SHP77 treated with DMSO at 0.1 percent for 48 hours (cell line): ENCODE measurements around the gene SSR1.
"Not testable (repeated sequence)": the region's sequence is repeated elsewhere in the genome, so short reads cannot be mapped to it uniquely, and the experiment has no call there.

Experiments used
- DNase-seq: peaks from one replicate; lab custom pipeline; 2025; lab: John Stamatoyannopoulos, UW

Gene SSR1

DNA sequence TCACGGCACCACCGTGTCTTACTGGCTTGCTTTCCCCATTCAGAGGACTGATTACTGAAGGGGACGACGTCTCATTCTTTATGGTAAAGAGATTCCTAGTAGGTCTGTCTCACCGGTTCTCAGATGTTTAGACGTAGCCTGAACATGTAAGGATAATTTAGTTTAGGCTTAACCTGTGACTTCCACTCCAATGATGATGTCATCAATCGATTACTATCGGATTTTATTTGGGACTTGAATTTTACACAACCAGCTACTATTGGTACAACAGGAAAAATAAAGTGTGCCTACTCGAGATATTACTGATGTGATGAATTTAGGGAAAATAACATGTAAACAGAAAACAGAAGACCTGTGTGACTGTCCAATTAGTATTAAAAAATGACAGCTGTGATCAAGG, 4.5 kb upstream of the SSR1 start:
- no peak for DNase-seq

DNA sequence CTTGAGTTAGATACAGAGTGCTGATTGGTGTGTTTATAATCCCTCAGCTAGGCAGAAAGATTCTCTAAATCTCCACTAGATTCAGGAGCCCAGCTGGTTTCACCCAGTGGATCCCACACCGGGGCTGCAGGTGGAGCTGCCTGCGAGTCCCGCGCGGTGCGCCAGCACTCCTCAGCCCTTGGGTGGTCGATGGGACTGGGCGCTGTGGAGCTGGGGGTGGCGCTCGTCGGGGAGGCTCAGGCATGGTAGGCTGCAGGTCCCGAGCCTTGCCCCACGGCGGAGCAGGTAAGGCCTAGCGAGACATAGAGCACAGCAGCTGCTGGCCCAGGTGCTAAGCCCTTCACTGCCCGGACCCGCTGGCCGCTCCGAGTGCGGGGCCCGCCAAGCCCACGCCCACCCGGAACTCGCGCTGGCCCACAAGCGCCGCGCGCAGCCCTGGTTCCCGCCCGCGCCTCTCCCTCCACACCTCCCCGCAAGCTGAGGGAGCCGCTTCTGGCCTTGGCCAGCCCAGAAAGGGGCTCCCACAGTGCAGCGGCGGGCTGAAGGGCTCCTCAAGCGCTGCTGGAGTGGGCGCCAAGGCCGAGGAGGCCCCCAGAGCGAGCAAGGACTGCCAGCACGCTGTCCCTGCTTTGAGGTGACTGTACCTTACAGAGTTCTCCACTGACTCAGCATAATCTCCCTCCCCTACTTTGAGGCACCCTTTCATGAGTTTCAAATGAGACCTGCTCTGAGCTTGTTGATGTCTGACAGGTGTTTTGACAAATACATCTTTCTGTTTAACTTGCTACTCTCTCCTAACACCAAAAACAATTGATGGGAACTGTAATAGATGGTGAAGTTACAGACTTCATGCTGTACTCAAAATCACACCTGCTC, 3.9 kb upstream of the SSR1 start:
- no peak for DNase-seq

DNA sequence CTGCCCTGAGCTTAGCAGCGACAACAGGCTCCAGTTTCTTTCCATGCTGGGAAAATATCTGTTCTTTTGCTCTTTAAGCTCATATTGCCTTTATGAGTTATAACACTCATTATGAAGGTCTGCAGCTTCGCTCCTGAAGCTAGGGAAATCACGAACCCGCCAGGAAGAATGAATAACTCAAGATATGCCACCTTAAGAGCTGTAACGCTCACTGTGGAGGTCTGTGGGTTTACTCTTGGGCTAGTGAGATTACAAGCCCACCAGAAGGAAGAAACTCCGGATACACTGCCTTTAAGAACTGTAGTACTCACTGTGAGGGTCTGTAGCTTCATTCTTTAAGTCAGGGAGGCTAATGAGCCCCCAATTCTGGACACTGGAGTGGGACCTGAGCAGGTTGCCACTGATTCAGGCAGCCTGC, 3.0 kb upstream of the SSR1 start:
- DNase-seq = no peak

DNA sequence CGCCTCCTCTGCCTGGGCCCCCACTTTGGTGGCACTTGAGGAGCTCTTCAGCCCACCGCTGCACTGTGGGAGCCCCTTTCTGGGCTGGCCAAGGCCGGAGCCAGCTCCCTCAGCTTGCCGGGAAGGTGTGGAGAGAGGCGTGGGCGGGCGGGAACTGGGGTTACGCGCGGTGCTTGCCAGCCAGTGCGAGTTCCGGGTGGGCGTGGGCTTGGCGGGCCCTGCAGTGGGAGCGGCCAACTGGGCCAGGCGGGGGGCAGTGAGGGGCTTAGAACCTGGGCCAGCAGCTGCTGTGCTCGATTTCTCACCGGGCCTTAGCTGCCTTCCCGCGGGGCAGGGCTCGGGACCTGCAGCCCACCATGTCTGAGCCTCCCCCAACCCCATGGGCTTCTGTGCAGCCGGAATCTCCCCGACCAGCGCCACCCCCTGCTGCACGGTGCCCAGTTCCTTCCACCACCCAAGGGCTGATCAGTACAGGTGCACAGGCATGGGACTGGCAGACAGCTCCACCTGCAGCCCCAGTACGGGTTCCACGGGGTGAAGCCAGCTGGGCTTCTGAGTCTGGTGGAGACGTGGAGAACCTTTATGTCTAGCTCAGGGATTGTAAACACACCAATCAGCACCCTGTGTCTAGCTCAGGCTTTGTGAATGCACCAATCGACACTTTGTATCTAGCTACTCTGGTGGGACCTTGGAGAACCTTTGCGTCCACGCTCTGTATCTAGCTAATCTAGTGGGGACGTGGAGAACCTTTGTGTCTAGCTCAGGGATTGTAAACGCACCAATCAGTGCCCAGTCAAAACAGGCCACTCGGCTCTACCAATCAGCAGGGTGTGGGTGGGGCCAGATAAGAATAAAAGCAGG, 2.3 kb upstream of the SSR1 start:
- DNase-seq = not testable (repeated sequence)

DNA sequence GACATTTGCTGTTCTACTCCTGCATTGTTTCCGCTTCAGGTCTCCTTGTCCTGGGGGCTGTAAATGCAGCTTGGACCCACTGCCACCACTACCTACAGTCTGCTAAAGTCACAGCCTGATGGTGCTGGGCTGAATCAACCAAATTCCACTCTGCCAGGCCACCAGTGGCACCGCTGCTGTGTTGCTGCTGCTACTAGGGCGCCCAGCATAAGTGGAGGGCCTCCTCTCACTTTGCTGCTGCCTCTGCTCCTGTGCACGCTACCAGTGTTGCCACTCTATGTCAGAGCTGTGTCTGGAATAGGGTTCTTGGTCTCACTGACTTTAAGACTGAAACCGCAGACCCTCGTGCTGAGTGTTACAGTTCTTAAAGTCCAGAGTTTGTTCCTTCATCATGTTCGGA, 1.4 kb upstream of the SSR1 start:
- no peak for DNase-seq

DNA sequence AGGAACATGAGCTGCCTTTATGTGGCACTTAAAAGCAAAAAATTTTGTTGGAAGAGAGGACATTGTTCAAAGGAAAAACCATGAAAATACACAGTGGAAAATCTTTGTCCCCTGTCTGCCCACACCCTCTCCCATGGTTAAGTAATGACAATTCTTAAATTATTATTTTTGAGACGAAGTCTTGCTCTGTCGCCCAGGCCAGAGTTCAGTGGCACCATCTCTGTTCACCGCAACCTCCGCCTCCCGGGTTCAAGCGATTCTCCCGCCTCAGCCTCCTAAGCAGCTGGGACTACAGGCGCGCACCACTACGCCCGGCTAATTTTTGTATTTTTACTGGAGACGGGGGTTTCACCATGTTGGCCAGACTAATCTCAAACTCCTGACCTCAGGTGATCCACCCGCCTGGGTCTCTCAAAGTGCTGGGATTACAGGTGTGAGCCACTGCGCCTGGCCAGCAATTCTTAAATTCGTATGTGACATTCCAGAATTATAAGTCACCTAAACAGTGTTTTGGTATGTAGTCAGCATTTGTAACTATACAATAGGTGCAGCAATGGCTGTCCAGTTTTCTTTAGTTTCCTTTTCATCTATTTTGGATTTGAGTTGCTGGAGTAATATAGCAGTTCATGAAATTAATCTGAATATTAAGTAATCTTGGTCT, 636 bp upstream of the SSR1 start:
- no peak for DNase-seq

DNA sequence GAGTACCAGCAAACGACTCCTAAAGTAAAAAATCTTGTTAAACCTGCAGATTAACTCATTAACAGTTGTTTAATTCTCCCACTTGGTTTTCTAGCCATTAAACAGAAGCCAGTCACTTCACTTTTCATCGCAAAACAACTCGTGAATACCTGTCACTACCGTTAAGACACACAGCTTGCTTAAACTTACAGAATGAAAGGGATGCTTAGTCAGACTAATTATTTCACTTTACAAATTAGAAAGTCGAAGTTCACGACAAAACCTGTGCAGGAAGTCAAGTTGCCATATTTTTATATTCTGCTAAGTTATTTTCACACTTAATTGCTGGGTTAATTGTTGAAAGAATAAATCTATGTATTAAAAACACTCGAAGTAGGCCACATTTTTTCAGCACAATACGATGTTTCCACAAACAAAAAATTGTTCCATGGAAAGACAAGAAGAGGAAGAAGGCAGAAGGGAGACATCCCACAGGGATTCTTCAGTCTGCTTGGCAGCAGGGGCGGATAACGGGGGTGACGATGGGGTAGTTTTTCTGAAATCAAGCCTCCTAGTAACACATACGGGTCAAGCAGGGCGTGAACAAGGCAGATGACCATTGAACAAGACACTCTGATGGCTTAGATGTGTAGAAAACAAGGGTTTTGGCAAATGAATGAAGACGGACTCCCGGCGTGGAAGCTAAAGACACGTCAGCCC, 933 bp downstream of the SSR1 start:
- no peak for DNase-seq

DNA sequence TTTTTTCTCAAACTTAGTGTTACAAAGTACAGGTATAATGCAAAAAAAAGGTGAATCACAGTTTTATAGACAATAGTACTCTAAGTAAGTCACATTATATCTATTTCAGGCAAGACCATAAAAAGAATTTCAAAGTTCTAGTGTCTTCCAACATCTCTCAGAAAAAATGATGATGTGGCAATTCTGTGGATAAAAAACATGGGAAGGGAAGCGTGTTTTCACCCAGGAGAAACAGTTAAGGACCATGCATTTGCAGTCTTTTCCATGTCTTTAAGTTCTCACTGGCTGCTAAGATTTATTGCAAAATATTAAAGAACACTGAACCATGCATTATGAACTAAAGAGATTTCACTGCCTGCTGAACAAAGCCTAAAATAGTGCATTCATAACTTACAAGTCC, 1.8 kb downstream of the SSR1 start:
- DNase-seq = no peak

DNA sequence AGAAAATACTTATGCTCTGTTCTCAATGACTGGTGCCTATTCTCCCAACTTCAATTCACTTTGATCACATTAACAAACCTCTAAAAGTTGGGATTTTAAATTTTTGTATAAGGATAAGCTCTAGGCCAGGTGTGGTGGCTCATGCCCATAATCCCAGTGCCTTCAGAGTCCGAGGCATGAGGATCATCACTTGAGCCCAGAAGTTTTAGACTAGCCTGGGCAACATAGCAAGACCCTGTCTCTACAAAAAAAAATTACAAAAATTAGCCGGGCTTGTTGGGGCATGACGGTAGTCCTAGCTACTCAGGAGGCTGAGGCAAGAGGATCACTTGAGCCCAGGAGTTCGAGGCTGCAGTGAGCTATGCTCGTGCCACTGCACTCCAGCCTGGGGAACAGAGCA, 3.9 kb downstream of the SSR1 start:
- no peak for DNase-seq

DNA sequence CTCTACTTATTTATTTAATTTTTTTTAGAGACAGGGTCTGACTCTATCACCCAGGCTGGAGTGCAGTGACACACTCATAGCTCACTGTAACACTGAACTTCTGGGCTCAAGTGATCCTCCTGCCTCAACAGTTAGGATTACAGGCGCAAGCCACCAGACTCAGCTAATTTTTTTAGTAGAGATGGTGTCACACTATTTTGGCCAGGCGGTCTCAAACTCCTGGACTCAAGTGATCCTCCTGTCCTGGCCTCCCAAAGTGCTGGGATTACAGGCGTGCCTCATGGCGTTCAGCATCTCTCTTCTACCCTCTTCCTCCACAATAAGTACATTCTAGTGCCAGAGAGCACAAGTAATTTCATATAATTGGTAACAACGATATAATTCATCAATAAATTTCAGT, 5.5 kb downstream of the SSR1 start:
- no peak for DNase-seq

DNA sequence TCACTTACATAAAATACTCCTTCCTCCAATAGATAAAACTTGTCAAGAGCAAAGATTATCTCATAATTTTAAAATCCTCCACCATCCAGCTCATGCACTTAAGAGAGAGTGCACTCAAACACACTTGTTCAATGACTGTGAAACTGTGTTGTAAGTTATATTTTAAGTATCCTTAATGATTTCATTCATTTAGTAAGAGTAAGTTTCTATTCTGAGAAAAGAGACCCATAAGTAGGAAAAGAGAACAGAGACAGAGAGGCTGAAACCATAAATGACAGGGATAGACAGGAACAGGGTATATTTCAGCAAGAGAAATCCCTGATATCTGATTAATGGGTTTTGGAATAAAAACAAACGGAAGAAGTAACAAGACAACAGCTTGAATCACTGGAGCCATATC, 8.2 kb downstream of the SSR1 start:
- DNase-seq = no peak

DNA sequence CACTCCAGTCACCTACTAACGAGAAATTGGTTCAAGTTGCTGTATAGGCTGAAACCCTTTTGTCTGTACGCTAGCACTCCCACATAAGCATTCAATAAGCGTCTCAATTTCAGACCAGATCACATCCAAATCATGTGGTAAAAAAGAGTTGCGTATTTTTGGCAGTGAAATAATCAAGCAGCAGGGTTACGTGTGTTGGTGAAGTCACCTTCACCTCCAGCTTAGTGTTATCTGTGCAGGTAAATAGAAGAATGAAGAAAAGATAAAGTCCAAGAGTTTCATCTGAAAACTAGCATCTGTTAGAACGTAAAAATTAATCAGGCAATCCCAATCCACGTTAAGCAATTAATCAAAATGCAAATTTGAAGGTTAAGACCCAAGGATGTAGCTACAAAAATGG, 11.3 kb downstream of the SSR1 start:
- DNase-seq = no peak

DNA sequence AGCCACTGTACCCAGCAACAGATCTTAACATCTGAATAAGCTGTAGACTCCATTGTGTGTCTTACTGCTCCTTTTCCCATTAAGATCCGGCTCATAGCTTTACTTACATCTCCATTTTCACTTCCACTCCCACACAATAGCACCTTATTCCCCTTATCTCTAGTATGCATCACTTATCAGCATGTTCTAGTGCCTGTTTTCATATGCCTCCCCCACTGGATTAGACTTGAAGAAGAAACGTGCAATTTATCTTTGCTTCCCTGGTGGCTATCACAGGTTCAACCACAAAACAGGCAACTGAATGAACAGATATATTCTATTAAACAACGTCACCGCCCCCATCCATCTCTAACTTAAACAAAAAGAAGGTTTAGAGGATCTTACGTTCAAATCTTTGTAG, 12.1 kb downstream of the SSR1 start:
- no peak for DNase-seq

DNA sequence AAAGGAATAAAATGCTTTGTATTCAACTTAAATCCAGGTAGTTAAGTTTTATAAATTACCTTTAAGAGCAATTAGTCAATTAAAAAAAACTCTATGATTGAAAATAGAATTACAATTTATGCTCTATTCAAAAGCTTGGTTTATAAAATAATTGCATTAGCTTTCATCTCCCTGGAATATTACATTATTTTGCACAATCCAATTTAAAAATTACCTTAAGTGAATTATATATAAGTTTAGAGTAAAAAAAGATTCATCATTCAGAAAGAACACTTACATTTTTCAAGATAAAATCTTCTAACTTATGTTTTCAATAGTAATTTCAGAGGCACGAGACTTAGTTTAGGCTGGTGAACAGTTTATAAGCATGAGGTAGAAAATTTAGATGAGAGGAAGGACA, 14.9 kb downstream of the SSR1 start:
- DNase-seq = no peak

DNA sequence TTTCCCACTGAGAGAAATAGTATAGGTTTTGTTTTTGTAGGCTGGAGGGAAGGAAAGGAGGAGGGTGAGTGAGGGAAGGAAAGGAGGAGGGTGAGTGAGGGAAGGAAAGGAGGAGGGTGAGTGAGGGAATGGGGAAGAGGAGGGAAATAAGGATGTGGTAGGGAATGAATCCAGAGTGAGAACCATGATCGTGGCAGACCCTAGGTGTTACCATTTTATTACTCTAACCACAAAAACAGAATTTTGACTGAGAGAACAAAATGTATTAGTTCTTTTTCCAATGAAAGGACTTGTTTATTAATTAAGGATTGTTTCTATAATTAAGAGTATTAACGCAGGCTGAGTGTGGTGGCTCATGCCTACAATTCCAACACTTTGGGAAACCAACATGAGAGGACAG, 16.4 kb downstream of the SSR1 start:
- no peak for DNase-seq

DNA sequence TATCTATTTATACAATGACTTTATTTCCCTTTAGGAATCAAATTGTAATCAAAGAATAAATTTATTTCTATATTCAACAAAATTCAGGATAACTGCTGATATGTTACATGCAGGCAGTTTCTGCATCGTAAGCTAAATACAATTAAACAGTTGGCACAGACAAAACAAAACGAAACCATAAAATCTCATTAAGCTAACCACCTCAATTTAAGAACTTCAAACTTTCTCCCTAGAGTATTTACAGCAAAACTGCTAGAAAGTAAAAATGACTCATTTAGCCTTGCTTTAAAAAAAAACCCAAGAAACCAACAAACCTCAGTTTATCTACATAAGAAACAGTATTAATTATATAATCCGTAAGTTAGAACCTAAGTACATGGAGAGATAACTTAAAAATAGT, 17.1 kb downstream of the SSR1 start:
- no peak for DNase-seq

DNA sequence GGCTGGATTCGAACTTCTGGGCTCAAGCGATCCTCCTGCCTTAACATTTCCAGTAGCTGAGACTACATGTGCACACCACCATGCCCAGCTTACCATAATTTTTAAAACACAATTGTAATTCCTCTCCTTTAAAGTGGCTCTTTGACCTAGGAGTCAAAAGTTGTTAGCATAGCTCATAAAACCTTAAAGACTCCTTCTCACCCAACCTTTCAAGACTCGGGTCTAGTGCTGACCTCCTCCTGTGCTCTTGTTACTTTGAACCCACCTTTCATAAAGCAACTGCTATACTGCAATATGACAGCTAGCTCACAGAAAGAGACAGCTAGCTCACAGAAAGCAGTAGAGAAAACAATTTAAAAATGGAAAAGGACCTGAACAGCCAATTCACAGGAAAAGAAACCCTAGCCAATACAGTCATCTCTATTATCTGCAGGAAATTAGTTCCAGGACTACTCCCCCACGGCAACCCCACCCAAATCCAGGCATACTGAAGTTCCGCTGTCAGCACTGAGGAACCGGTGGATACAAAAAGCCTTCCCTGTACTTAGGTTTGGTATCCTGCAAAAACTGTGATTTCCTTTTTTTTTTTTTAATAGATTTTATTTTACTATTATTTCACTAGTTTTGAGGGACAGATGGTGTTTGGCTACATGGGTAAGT, 20.3 kb downstream of the SSR1 start:
- DNase-seq = no peak

DNA sequence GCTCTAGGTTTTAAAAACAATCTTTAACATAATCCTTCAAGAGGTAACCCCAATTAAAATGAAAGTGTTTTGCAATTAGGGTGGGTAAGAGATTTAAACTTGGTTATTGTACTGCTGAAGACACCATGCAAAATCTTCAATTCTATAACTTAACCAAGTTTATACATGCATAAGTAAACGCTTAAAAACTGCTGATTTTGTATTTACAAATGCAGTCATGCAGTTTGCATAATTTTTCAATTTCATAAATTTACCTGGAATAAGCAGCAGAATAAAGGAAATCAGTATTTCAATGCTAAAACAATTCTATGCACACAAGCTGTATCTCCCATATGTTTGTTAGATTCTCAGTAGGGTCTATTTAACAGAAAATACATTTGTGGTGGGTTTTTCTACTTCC, 22.9 kb downstream of the SSR1 start:
- no peak for DNase-seq

DNA sequence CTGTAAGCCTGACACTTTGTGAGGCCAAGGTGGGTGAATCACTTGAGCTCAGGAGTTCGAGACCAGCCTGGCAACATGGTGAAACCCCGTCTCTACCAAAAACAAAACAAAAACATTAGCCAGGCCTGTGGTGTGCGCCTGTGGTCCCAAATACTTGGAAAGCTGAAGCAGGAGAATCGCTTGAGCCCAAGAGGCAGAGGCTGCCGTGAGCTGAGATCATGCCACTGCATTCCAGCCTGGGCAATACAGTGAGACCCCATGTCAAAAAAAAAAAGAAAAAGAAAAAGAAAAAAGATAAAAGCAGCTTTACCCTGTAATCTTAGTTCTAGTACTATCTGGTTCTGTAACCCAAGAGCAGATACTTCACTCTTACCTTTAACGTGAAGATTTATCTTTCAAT, 27.6 kb downstream of the SSR1 start:
- DNase-seq = no peak

DNA sequence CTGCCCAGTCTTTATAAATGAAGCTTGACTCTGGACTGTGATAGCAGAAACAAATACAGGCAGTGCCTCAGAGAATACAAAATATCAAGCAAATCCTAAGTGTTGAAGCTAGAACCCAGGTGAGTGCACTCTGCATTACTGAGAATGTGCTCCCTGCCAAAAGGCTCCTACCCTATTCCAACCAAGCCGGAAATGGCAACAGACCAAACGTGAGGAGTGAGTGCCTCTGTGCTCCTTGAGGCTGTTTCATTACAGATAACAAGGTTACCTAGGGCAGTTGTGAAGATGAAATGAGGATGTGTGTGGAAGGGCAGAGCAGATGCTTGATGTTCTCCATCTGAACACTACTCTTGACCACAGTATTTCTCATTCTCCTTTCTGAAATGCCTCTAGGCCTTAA, 29.3 kb downstream of the SSR1 start:
- no peak for DNase-seq

DNA sequence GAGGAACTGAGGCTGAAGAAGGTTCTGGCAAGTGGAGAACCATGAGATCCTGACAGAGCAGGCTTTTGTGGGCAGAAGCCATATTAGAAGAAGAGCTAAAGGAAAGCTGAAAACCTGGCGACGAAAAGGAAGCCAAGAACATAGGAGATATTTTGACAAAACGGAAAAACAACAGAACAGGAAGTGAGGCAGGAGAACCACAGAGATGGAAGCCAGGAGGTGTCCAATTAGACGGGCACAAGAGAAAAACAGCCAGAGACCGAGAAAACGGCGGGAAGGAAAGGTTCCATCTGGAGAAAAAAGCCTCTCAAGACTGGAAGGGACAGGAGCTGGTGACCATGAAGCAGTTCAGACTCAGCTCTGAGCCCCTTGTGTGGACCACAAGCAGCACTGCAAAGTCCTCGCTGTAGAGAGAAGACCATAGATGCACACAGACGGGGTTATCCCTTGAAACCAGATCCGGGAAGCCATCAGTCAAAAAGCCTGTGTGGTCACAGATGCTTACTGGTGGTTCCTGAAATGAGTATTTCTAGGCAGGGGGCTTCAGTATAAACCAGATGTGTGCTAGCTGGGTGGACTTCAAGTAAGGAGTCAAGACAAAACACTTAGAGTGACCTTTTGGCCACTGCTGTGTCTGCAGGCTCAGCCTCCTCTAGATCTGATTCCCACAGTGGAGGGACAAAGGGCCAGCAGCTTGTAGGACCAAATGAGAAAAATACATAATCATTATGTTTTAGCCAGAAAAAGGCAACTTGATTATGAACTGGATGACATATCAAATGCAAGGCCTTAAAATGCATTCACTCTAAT, 30.7 kb downstream of the SSR1 start:
- no peak for DNase-seq
